ENCODE results near the gene CDH15.
"Not testable (repeated sequence)": the region's sequence is repeated elsewhere in the genome, so short reads cannot be mapped to it uniquely, and the experiment has no call there.

CDH15 gene

DNA sequence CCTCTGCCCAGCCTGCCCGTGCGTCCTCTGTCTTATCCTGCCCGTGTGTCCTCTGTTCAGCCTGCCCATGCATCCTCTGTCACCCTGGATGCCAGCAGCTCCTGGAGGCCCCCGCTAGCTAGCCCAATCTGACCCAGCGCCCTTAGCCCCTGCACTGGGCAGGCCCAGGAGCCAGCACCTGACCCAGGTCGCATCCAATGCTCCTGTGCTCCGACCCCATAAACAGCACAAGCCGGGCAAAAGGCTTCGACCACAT, 13.1 kb downstream of the CDH15 start:
- in situ Hi-C loops (cut with MboI; ENCODE audit: low sequenced_read_pairs, unreplicated experiment), result no loop called here
- DNase-seq (ENCODE audit: low spot score), result no peak
- TF ChIP-seq, protein P1, sequence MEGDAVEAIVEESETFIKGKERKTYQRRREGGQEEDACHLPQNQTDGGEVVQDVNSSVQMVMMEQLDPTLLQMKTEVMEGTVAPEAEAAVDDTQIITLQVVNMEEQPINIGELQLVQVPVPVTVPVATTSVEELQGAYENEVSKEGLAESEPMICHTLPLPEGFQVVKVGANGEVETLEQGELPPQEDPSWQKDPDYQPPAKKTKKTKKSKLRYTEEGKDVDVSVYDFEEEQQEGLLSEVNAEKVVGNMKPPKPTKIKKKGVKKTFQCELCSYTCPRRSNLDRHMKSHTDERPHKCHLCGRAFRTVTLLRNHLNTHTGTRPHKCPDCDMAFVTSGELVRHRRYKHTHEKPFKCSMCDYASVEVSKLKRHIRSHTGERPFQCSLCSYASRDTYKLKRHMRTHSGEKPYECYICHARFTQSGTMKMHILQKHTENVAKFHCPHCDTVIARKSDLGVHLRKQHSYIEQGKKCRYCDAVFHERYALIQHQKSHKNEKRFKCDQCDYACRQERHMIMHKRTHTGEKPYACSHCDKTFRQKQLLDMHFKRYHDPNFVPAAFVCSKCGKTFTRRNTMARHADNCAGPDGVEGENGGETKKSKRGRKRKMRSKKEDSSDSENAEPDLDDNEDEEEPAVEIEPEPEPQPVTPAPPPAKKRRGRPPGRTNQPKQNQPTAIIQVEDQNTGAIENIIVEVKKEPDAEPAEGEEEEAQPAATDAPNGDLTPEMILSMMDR (IDR thresholded peaks at IDR 0.05; ENCODE audit: borderline replicate concordance, control extremely low read depth, extremely low read depth, insufficient read depth, missing control alignments), result no peak

DNA sequence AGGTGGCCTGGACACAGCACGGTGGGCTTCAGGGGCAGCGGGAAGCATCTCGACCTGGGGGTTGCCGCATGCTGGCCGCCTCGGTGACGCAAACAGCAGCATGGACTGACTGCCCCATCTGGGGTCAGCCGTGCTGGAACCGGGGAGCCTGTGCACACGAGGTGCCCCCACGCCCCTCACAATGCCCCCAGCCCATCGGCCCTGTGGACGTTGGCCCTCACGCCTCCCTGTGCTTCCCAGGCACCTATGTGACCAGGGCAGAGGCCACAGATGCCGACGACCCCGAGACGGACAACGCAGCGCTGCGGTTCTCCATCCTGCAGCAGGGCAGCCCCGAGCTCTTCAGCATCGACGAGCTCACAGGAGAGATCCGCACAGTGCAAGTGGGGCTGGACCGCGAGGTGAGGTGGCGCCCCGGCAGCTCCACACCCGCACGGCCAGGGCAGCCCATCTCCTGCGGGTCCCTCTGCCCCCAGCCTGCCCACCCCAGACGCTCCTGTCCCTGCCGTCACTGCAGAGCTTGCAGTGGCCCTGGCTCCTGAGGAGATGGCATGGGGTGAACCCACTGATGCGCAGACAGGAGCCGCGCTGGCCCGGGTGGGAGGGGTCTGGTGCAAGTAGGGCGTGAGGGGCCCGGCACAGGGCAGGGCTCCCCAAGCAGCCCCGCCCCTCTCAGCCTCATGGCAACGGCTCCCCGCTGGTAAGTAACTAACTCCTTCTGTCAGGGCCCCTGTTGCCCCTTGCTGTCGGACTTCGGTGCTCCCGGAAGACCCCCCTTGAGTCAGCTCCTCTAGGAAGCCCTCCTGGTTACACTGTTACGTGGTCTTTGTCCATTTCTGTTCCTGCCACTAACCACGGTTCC, 13.6 kb downstream of the CDH15 start:
- DNase-seq (ENCODE audit: low spot score), result no peak
- TF ChIP-seq, protein P1 (IDR thresholded peaks at IDR 0.05; ENCODE audit: borderline replicate concordance, control extremely low read depth, extremely low read depth, insufficient read depth, missing control alignments), result no peak
- in situ Hi-C loops (cut with MboI; ENCODE audit: low sequenced_read_pairs, unreplicated experiment), result no loop called here

DNA sequence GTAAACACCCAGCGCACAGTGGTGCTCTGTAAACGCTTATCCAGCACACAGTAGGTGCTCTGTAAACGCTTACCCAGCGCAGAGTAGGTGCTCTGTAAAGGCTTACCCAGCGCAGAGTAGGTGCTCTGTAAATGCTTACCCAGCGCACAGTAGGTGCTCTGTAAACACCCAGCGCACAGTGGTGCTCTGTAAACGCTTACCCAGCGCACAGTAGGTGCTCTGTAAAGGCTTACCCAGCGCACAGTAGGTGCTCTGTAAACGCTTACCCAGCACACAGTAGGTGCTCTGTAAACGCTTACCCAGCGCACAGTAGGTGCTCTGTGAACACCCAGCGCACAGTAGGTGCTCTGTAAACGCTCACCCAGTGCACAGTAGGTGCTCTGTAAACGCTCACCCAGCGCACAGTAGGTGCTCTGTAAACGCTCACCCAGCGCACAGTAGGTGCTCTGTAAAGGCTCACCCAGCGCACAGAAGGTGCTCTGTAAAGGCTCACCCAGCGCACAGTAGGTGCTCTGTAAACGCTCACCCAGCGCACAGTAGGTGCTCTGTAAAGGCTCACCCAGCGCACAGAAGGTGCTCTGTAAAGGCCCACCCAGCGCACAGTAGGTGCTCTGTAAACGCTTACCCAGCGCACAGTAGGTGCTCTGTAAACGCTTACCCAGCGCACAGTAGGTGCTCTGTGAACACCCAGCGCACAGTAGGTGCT, 14.5 kb downstream of the CDH15 start:
- DNase-seq (ENCODE audit: low spot score); in situ Hi-C loops (cut with MboI; ENCODE audit: low sequenced_read_pairs, unreplicated experiment): not testable (repeated sequence)

DNA sequence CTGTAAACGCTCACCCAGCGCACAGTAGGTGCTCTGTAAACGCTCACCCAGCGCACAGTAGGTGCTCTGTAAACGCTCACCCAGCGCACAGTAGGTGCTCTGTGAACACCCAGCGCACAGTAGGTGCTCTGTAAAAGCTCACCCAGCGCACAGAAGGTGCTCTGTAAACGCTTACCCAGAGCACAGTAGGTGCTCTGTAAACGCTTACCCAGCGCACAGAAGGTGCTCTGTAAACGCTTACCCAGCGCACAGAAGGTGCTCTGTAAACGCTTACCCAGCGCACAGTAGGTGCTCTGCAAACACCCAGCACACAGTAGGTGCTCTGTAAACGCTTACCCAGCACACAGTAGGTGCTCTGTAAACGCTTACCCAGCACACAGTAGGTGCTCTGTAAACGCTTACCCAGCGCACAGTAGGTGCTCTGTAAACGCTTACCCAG, 15.1 kb downstream of the CDH15 start:
- DNase-seq (ENCODE audit: low spot score); in situ Hi-C loops (cut with MboI; ENCODE audit: low sequenced_read_pairs, unreplicated experiment): not testable (repeated sequence)

- in situ Hi-C loops (cut with MboI; ENCODE audit: low sequenced_read_pairs, unreplicated experiment), result no loop called here
- DNase-seq (ENCODE audit: low spot score), result no peak
- TF ChIP-seq, protein P1 (IDR thresholded peaks at IDR 0.05; ENCODE audit: borderline replicate concordance, control extremely low read depth, extremely low read depth, insufficient read depth, missing control alignments), result no peak
Observed at GRCh38 chr16:89187032-89187769, 15.7 kb downstream of the CDH15 start.

DNA sequence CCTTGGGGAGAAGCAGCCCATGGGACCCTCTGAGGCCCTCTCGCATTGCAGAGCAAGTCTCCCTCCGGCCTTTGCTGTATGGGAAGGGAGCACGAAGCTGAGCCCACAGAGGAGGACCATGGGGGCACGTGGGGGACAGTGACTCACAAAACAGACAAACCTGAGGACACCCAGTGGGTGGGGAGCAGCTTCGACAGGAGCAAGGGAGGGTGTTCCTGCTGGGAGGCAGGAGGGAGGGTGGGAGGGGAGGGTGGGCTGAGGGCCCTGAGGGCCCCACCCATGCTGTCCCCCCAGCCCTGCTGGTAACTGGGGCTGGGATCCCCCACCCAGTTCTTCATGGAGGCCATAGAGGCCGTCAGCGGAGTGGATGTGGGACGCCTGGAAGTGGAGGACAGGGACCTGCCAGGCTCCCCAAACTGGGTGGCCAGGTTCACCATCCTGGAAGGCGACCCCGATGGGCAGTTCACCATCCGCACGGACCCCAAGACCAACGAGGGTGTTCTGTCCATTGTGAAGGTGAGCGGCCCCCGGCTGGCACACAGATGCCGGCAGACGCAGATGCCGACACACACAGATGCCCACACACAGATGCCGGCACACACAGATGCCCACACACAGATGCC, 16.3 kb downstream of the CDH15 start:
- TF ChIP-seq, protein P1 (IDR thresholded peaks at IDR 0.05; ENCODE audit: borderline replicate concordance, control extremely low read depth, extremely low read depth, insufficient read depth, missing control alignments), result no peak
- in situ Hi-C loops (cut with MboI; ENCODE audit: low sequenced_read_pairs, unreplicated experiment), result no loop called here
- DNase-seq (ENCODE audit: low spot score), result no peak

DNA sequence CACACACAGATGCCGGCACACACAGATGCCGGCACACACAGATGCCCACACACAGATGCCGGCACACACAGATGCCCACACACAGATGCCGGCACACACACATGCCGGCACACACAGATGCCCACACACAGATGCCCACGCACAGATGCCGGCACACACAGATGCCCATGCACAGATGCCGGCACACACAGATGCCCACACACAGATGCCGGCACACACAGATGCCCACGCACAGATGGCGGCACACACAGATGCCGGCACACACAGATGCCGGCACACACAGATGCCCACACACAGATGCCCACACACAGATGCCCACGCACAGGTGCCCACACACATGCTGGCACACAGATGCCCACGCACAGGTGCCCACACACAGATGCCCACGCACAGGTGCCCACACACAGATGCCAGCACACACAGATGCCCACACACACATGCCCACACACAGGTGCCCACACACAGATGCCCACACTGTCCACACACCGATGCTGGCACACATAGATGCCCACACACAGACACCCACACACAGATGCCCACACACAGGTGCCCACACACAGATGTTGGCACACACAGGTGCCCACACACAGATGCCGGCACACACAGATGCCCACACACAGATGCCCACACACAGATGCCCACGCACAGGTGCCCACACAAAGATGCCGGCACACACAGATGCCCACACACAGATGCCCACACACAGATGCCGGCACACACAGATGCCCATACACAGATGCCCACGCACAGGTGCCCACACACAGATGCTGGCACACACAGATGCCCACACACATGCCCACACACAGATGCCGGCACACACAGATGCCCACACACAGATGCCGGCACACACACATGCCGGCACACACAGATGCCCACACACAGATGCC, 17.2 kb downstream of the CDH15 start:
- DNase-seq (ENCODE audit: low spot score); in situ Hi-C loops (cut with MboI; ENCODE audit: low sequenced_read_pairs, unreplicated experiment): not testable (repeated sequence)

All from GM13976 (cell line).